Liver (tissue), 9 donors: ENCODE results near the gene NRG3. TPM values are rescaled to one million over a fixed set of nuclear protein-coding genes. Genes with fewer than 3 reads are reported as not detected.

Experiments used
- DNase-seq: peaks from one replicate; pipeline ENCODE4 v3.0.0-alpha.2; 2017; ENCODE audit warnings: low spot score
- H3K27ac ChIP-seq, 2 donors: one replicate each; pipeline ENCODE4 v1.7.0; 2013; ENCODE audit warnings: inconsistent platforms in 2 of 2, low read length in 2 of 2, control low read depth in 1 of 2, low read depth in 1 of 2, mild to moderate bottlenecking in 1 of 2
- H3K27me3 ChIP-seq, 4 donors: one replicate each; pipeline versions ENCODE4 v1.6.1 to v1.7.0; 2013; ENCODE audit warnings: low read length in 3 of 4, inconsistent platforms in 1 of 4, mild to moderate bottlenecking in 1 of 4, moderate library complexity in 1 of 4; ENCODE audit not compliant: control insufficient read depth in 4 of 4, insufficient read depth in 4 of 4
- H3K36me3 ChIP-seq, 4 donors: one replicate each; pipeline versions ENCODE4 v1.6.1 to v1.7.0; 2013; ENCODE audit warnings: low read length in 3 of 4, mild to moderate bottlenecking in 3 of 4, low read depth in 1 of 4, moderate library complexity in 1 of 4; ENCODE audit not compliant: control insufficient read depth in 4 of 4, insufficient read depth in 3 of 4
- H3K4me1 ChIP-seq, 4 donors: one replicate each; pipeline versions ENCODE4 v1.6.1 to v1.7.0; 2013; ENCODE audit warnings: low read length in 3 of 4, mild to moderate bottlenecking in 3 of 4, moderate library complexity in 1 of 4; ENCODE audit not compliant: control insufficient read depth in 4 of 4, insufficient read depth in 4 of 4
- H3K4me3 ChIP-seq, 3 donors: one replicate each; pipeline versions ENCODE4 v1.6.1 to v1.7.0; 2013; ENCODE audit warnings: low read length in 3 of 3, control low read depth in 1 of 3, low read depth in 1 of 3, mild to moderate bottlenecking in 1 of 3
- H3K9ac ChIP-seq, 2 donors: one replicate each; pipeline ENCODE4 v1.7.0; 2013; ENCODE audit warnings: low read length in 2 of 2, mild to moderate bottlenecking in 2 of 2, moderate library complexity in 2 of 2, control low read depth in 1 of 2, low read depth in 1 of 2
- H3K9me3 ChIP-seq, 4 donors: one replicate each; pipeline versions ENCODE4 v1.6.1 to v1.7.0; 2013; ENCODE audit warnings: low read length in 3 of 4; ENCODE audit not compliant: control insufficient read depth in 4 of 4
- ATF3 ChIP-seq: IDR thresholded peaks from 2 replicates; pipeline ENCODE4 v1.6.1; 2016; ENCODE audit warnings: antibody characterized with exemption
- CTCF ChIP-seq: fragments of 150-350 bp; IDR thresholded peaks from 2 replicates; pipeline ENCODE4 v1.5.1; 2017; ENCODE audit warnings: improper control_type of control experiment, low read depth, low read length; ENCODE audit not compliant: missing input control
- EGR1 ChIP-seq, 2 donors: IDR thresholded peaks; 2 replicates each; pipeline ENCODE4 v1.6.1; 2016 to 2018; ENCODE audit warnings: antibody characterized with exemption in 2 of 2, low read depth in 2 of 2
- FOXA1 ChIP-seq: IDR thresholded peaks from 2 replicates; pipeline ENCODE4 v1.6.1; 2016; ENCODE audit warnings: antibody characterized with exemption
- FOXA2 ChIP-seq: IDR thresholded peaks from 2 replicates; pipeline ENCODE4 v1.6.1; 2016; ENCODE audit warnings: antibody characterized with exemption
- GABPA ChIP-seq, 2 donors: IDR thresholded peaks in 1 of 2; conservative IDR thresholded peaks in 1 of 2; 2 replicates each; pipeline ENCODE4 v1.6.1; 2016; ENCODE audit warnings: antibody characterized with exemption in 2 of 2, mild to moderate bottlenecking in 1 of 2, moderate library complexity in 1 of 2
- HNF4A ChIP-seq, 2 donors: conservative IDR thresholded peaks; 2 replicates each; pipeline ENCODE4 v1.6.1; 2016; ENCODE audit warnings: antibody characterized with exemption in 2 of 2, mild to moderate bottlenecking in 2 of 2
- HNF4G ChIP-seq: IDR thresholded peaks from 2 replicates; pipeline ENCODE4 v1.6.1; 2016; ENCODE audit warnings: antibody characterized with exemption
- MAX ChIP-seq: IDR thresholded peaks from 2 replicates; pipeline ENCODE4 v1.6.1; 2016; ENCODE audit warnings: antibody characterized with exemption
- RAD21 ChIP-seq, 2 donors: IDR thresholded peaks; 2 replicates each; pipeline ENCODE4 v1.6.1; 2016; ENCODE audit warnings: antibody characterized with exemption in 2 of 2, mild to moderate bottlenecking in 2 of 2
- REST ChIP-seq: IDR thresholded peaks from 2 replicates; pipeline ENCODE4 v1.6.1; 2016; ENCODE audit warnings: antibody characterized with exemption, mild to moderate bottlenecking
- RXRA ChIP-seq, 2 donors: IDR thresholded peaks; 2 replicates each; pipeline ENCODE4 v1.6.1; 2017 to 2018; ENCODE audit warnings: antibody characterized with exemption in 2 of 2, mild to moderate bottlenecking in 1 of 2
- SP1 ChIP-seq: IDR thresholded peaks from 2 replicates; pipeline ENCODE4 v1.6.1; 2018; ENCODE audit warnings: antibody characterized with exemption, mild to moderate bottlenecking
- TAF1 ChIP-seq: conservative IDR thresholded peaks from 2 replicates; pipeline ENCODE4 v1.6.1; 2016; ENCODE audit warnings: antibody characterized with exemption, mild to moderate bottlenecking
- YY1 ChIP-seq: IDR thresholded peaks from 2 replicates; pipeline ENCODE4 v1.6.1; 2016; ENCODE audit warnings: antibody characterized with exemption, mild to moderate bottlenecking
- ZBTB33 ChIP-seq: IDR thresholded peaks from 2 replicates; pipeline ENCODE4 v1.6.1; 2016; ENCODE audit warnings: antibody characterized with exemption
- WGBS: extraction: QIAGEN DNeasy Blood & Tissue Kit; methylation state at CpG from one replicate; pipeline ENCODE4 v1.1.7; 2013; 5-methylcytosine and 5-hydroxymethylcytosine counted together
- polyA plus RNA-seq, 2 donors: library from polyadenylated mRNA; stranded (reverse) in 1 of 2; unstranded in 1 of 2; fragments of 200-250 nt in 1 of 2; fragments of >200 nt in 1 of 2; fragmentation: Nextera tagmentation in 1 of 2; extraction: Ambion mirVana in 1 of 2; gene quantifications; one replicate each; pipeline versions ENCODE4 v1.2.1 to v1.2.3, GENCODE V29; 2013 to 2015
- total RNA-seq, 2 donors: library from RNA; depleted of rRNA; stranded (reverse); fragments of >200 nt; gene quantifications; one replicate each; pipeline ENCODE4 v1.2.3, GENCODE V29; 2014
- donor health status: healthy.
- donor health status: healthy.
- donor health status: healthy.
- donor health status: healthy.
- donor health status: healthy.

Gene NRG3
- total and polyA plus RNA-seq, 4 donors, result 0.24 to 3.7 (median 0.38) TPM

- no peaks in the 10 kb centered on the region for H3K4me1 ChIP-seq
- no peak overlapping the region for H3K9ac ChIP-seq
- no peak overlapping the region for H3K4me3 ChIP-seq
- TF ChIP-seq ZBTB33 (no peak), GABPA (IDR thresholded peaks at IDR 0.05 in 1 of 2, conservative IDR thresholded peaks at IDR 0.05 in 1 of 2) (no peak), TAF1 (no peak)
- no peaks in the 10 kb centered on the region for H3K36me3 ChIP-seq
- DNase-seq, result no peak
- H3K9me3 ChIP-seq, result no peaks in the 10 kb centered on the region
- no peak overlapping the region for H3K27ac ChIP-seq
- H3K27me3 ChIP-seq, result no peaks in the 10 kb centered on the region
Measured at GRCh38 chr10:82914655-82915136, 1039.7 kb downstream of the NRG3 start.

GRCh38 chr10:82916941-82917340 is 1041.9 kb downstream of the NRG3 start:
- Histone ChIP-seq H3K9me3 (peaks cover 0 to 7% (median 0%) of the 10 kb centered on the region in 4 donors), H3K4me3 (no peak overlapping the region), H3K27me3 (no peaks in the 10 kb centered on the region), H3K9ac (no peak overlapping the region), H3K27ac (no peak overlapping the region), H3K4me1 (no peaks in the 10 kb centered on the region), H3K36me3 (no peaks in the 10 kb centered on the region)
- TF ChIP-seq FOXA2, result no peak
- TF ChIP-seq RAD21 (IDR thresholded peaks at IDR 0.05), result no peak
- TF ChIP-seq FOXA1, result no peak
- no peak for TF ChIP-seq ATF3
- no peak for TF ChIP-seq YY1
- no peak for TF ChIP-seq ZBTB33
- no peak for TF ChIP-seq CTCF
- no peak for TF ChIP-seq RXRA (IDR thresholded peaks at IDR 0.05)
- no peak for TF ChIP-seq MAX
- no peak for TF ChIP-seq HNF4G
- TF ChIP-seq REST, result no peak
- no peak for TF ChIP-seq HNF4A (conservative IDR thresholded peaks at IDR 0.05)
- no peak for TF ChIP-seq EGR1 (IDR thresholded peaks at IDR 0.05; ENCODE audit: low read depth in 2 of 2)
- TF ChIP-seq SP1, result no peak
- 86% methylated on average over 4 of the region's 4 CpGs for WGBS
- no peak for DNase-seq
